HG03521 (cell line): Measurements from ENCODE around the gene UROC1.

Experiments
- ATAC-seq: cut with Tn5 transposase; IDR thresholded peaks from one replicate; pipeline ENCODE4 v1.9.1; 2021; ENCODE audit warnings: mild to moderate bottlenecking, moderate library complexity; ENCODE audit not compliant: unreplicated experiment

The UROC1 gene

GRCh38 chr3:126446301-126446700 is 71.3 kb downstream of the UROC1 start:
- ATAC-seq = no peak

GRCh38 chr3:126445506-126445905 is 72.1 kb downstream of the UROC1 start:
- ATAC-seq = no peak

- ATAC-seq = no peak
These were observed 74.7 kb downstream of the UROC1 start for GRCh38 chr3:126442856-126443242.

- ATAC-seq = no peak
These were observed 75.3 kb downstream of the UROC1 start for GRCh38 chr3:126442094-126442855.

- no peak for ATAC-seq
These were observed 76.2 kb downstream of the UROC1 start for GRCh38 chr3:126441256-126441880.

- ATAC-seq = no peak
These were observed 76.9 kb downstream of the UROC1 start for GRCh38 chr3:126440709-126440995.

- no peak for ATAC-seq
These were observed 77.4 kb downstream of the UROC1 start for GRCh38 chr3:126439968-126440708.

GRCh38 chr3:126439346-126439967 is 78.1 kb downstream of the UROC1 start:
- no peak for ATAC-seq

- ATAC-seq = no peak
These were observed 78.8 kb downstream of the UROC1 start for GRCh38 chr3:126438746-126439145.

- no peak for ATAC-seq
These were observed 79.4 kb downstream of the UROC1 start for GRCh38 chr3:126438186-126438585.

- no peak for ATAC-seq
These were observed 80.5 kb downstream of the UROC1 start for GRCh38 chr3:126436826-126437717.

GRCh38 chr3:126435456-126436315 is 81.9 kb downstream of the UROC1 start:
- no peak for ATAC-seq

GRCh38 chr3:126434931-126435411 is 82.6 kb downstream of the UROC1 start:
- no peak for ATAC-seq

- ATAC-seq = no peak
These were observed 83.3 kb downstream of the UROC1 start for GRCh38 chr3:126434264-126434590.

GRCh38 chr3:126433496-126434263 is 83.9 kb downstream of the UROC1 start:
- ATAC-seq = no peak

- no peak for ATAC-seq
These were observed 84.5 kb downstream of the UROC1 start for GRCh38 chr3:126433105-126433430.

GRCh38 chr3:126432361-126433104 is 85.0 kb downstream of the UROC1 start:
- no peak for ATAC-seq
